NCI-H1092 (cell line): ENCODE results near the gene RHOH.

Experiments used
- DNase-seq: peaks from one replicate; lab custom pipeline; 2025; lab: John Stamatoyannopoulos, UW

RHOH gene

GRCh38 chr4:40238008-40238699 lies 41.3 kb downstream of the RHOH start:
- no peak for DNase-seq

GRCh38 chr4:40238700-40239548 lies 42.1 kb downstream of the RHOH start:
- no peak for DNase-seq

GRCh38 chr4:40240040-40240653 lies 43.3 kb downstream of the RHOH start:
- no peak for DNase-seq

GRCh38 chr4:40241026-40241425 lies 44.2 kb downstream of the RHOH start:
- DNase-seq = no peak

- DNase-seq = no peak
Observed at GRCh38 chr4:40241941-40242340, 45.1 kb downstream of the RHOH start.

- no peak for DNase-seq
Observed at GRCh38 chr4:40243386-40243948, 46.6 kb downstream of the RHOH start.

GRCh38 chr4:40244606-40245005 lies 47.8 kb downstream of the RHOH start:
- DNase-seq = no peak

- DNase-seq = no peak
Observed at GRCh38 chr4:40245550-40245949, 48.7 kb downstream of the RHOH start.

- no peak for DNase-seq
Observed at GRCh38 chr4:40246011-40246900, 49.4 kb downstream of the RHOH start.

- DNase-seq = no peak
Observed at GRCh38 chr4:40246938-40247337, 50.1 kb downstream of the RHOH start.

GRCh38 chr4:40247350-40247749 lies 50.5 kb downstream of the RHOH start:
- no peak for DNase-seq

GRCh38 chr4:40251366-40251765 lies 54.5 kb downstream of the RHOH start:
- DNase-seq = no peak

GRCh38 chr4:40253906-40254305 lies 57.1 kb downstream of the RHOH start:
- DNase-seq = no peak

- no peak for DNase-seq
Observed at GRCh38 chr4:40254608-40255392, 58.0 kb downstream of the RHOH start.

GRCh38 chr4:40255393-40256281 lies 58.8 kb downstream of the RHOH start:
- no peak for DNase-seq

- DNase-seq = no peak
Observed at GRCh38 chr4:40256329-40256728, 59.5 kb downstream of the RHOH start.

- no peak for DNase-seq
Observed at GRCh38 chr4:40256817-40257216, 60.0 kb downstream of the RHOH start.

GRCh38 chr4:40258627-40259026 lies 61.8 kb downstream of the RHOH start:
- no peak for DNase-seq

GRCh38 chr4:40261231-40262076 lies 64.6 kb downstream of the RHOH start:
- DNase-seq = no peak
